Measurements from ENCODE around the gene ZMYND8.

GRCh38 chr20:47224300-47224791, 132.2 kb downstream of the ZMYND8 start:
- TF ChIP-seq CTCF (conservative IDR thresholded peaks at IDR 0.05 in 1 of 2, IDR thresholded peaks at IDR 0.05 in 1 of 2; ENCODE audit: low read depth in 1 of 2, low read length in 2 of 2) (no peak), EZH2 (IDR thresholded peaks at IDR 0.05; ENCODE audit: low read length, missing control alignments) (no peak)
